Fibroblast of lung (primary cell): ENCODE results near the gene GRB10. TPM values are rescaled to one million over a fixed set of nuclear protein-coding genes. Genes with fewer than 3 reads are reported as not detected.
"Not testable (repeated sequence)": the region's sequence is repeated elsewhere in the genome, so short reads cannot be mapped to it uniquely, and the experiment has no call there.

Experiments used
- DNase-seq, 2 donors: peaks; one replicate each; pipeline versions ENCODE4 v3.0.0 to v3.0.0-alpha.2; 2010; ENCODE audit warnings: low read depth in 2 of 2
- H2AFZ ChIP-seq: 2 replicates; pipeline ENCODE4 v1.5.1; 2012; ENCODE audit warnings: low read length, control low read depth, inconsistent platforms
- H3K27ac ChIP-seq: 2 replicates; pipeline ENCODE4 v1.5.1; 2011; ENCODE audit warnings: low read length, control low read depth; ENCODE audit not compliant: insufficient read depth
- H3K27me3 ChIP-seq: 2 replicates; pipeline ENCODE4 v1.5.1; 2011; ENCODE audit warnings: mild to moderate bottlenecking, low read length; ENCODE audit not compliant: control insufficient read depth, insufficient read depth
- H3K36me3 ChIP-seq: 2 replicates; pipeline ENCODE4 v1.5.1; 2011; ENCODE audit warnings: low read length; ENCODE audit not compliant: control insufficient read depth, insufficient read depth
- H3K4me1 ChIP-seq: 2 replicates; pipeline ENCODE4 v1.5.1; 2011; ENCODE audit warnings: low read length; ENCODE audit not compliant: control insufficient read depth, insufficient read depth; ENCODE audit errors: extremely low read depth
- H3K4me2 ChIP-seq: 2 replicates; pipeline ENCODE4 v1.5.1; 2011; ENCODE audit warnings: low read length, control low read depth; ENCODE audit not compliant: insufficient read depth; ENCODE audit errors: extremely low read depth
- H3K4me3 ChIP-seq, 4 experiments: fragments of 200-600 bp in 1 of 4; sonication (generic) in 1 of 4; replicated peaks in 1 of 4; 2 replicates each; pipeline ENCODE4 v1.5.1; 2011 to 2016; ENCODE audit warnings: low read length in 4 of 4, low read depth in 3 of 4, mild to moderate bottlenecking in 3 of 4, control low read depth in 2 of 4, inconsistent platforms in 1 of 4, mixed read lengths in 1 of 4; ENCODE audit not compliant: insufficient read depth in 1 of 4; ENCODE audit errors: control extremely low read depth in 1 of 4
- H3K79me2 ChIP-seq: 2 replicates; pipeline ENCODE4 v1.5.1; 2012; ENCODE audit warnings: mild to moderate bottlenecking, low read length, inconsistent platforms; ENCODE audit not compliant: control insufficient read depth, insufficient read depth
- H3K9ac ChIP-seq: 2 replicates; pipeline ENCODE4 v1.5.1; 2011; ENCODE audit warnings: mild to moderate bottlenecking, low read length, control low read depth; ENCODE audit not compliant: insufficient read depth
- H3K9me3 ChIP-seq: 2 replicates; pipeline ENCODE4 v1.5.1; 2012; ENCODE audit warnings: low read depth, low read length; ENCODE audit not compliant: control insufficient read depth, insufficient read depth
- H4K20me1 ChIP-seq: 2 replicates; pipeline ENCODE4 v1.5.1; 2011; ENCODE audit warnings: low read length; ENCODE audit not compliant: control insufficient read depth, insufficient read depth; ENCODE audit errors: extremely low read depth
- EZH2 ChIP-seq: IDR thresholded peaks from 2 replicates; pipeline ENCODE4 v1.5.1; 2012; ENCODE audit warnings: low read length, control low read depth, mild to moderate bottlenecking; ENCODE audit errors: missing control alignments
- polyA plus RNA-seq, 2 donors: library from polyadenylated mRNA; depleted of rRNA in 1 of 2; stranded (reverse) in 1 of 2; unstranded in 1 of 2; fragments of >200 nt; gene quantifications; 2 replicates each; pipeline ENCODE4 v1.2.1, GENCODE V29; 2011 to 2012; ENCODE audit warnings: missing spikeins in 1 of 2
- total RNA-seq: library from RNA; depleted of rRNA; stranded (reverse); fragments of >200 nt; gene quantifications from 2 replicates; pipeline ENCODE4 v1.2.1, GENCODE V29; 2014
- TF ChIP-seq, protein P1 (sequence below), 2 donors: IDR thresholded peaks in 1 of 2; conservative IDR thresholded peaks in 1 of 2; 1 replicate in 1 of 2; 2 replicates in 1 of 2; pipeline ENCODE4 v1.5.1; 2011 to 2012; ENCODE audit warnings: low read length in 2 of 2, control low read depth in 1 of 2, inconsistent platforms in 1 of 2, low read depth in 1 of 2, mild to moderate bottlenecking in 1 of 2

The GRB10 gene
- total and polyA plus RNA-seq, 2 donors (not counting 1 experiment from before 2014, with no cell fraction given), result 11.1 to 64.1 TPM

DNA sequence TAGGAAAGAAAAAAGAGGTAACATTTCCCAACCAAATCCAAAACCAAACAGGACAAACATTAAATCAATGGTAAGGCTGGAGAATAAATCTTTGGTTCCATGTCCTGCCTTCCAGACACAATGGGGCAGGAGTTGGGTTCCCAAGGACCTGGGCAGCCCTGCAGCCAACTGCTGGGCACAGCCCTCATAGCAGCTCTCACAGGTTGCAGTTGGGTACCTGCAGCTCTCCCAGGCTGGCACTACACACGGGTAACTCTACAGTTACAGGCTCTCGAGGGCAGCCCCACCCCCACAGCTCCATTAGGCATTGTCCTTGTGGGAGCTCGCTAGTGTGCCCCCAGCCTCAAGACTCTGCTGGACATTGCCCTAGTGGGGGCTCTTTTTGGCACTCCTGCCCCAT is 7.5 kb downstream of the GRB10 start:
- Histone ChIP-seq H4K20me1 (no peaks in the 10 kb centered on the region), H3K4me2 (no peak overlapping the region), H3K4me3 (no peak overlapping the region), H2AFZ (no peak overlapping the region), H3K36me3 (no peaks in the 10 kb centered on the region), H3K27ac (no peak overlapping the region), H3K4me1 (no peaks in the 10 kb centered on the region), H3K79me2 (peaks cover 17% of the 10 kb centered on the region), H3K9me3 (no peaks in the 10 kb centered on the region), H3K9ac (no peak overlapping the region), H3K27me3 (no peaks in the 10 kb centered on the region)
- DNase-seq, result no peak
- no peak for TF ChIP-seq EZH2
- TF ChIP-seq, protein P1, sequence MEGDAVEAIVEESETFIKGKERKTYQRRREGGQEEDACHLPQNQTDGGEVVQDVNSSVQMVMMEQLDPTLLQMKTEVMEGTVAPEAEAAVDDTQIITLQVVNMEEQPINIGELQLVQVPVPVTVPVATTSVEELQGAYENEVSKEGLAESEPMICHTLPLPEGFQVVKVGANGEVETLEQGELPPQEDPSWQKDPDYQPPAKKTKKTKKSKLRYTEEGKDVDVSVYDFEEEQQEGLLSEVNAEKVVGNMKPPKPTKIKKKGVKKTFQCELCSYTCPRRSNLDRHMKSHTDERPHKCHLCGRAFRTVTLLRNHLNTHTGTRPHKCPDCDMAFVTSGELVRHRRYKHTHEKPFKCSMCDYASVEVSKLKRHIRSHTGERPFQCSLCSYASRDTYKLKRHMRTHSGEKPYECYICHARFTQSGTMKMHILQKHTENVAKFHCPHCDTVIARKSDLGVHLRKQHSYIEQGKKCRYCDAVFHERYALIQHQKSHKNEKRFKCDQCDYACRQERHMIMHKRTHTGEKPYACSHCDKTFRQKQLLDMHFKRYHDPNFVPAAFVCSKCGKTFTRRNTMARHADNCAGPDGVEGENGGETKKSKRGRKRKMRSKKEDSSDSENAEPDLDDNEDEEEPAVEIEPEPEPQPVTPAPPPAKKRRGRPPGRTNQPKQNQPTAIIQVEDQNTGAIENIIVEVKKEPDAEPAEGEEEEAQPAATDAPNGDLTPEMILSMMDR (conservative IDR thresholded peaks at IDR 0.05 in 1 of 2, IDR thresholded peaks at IDR 0.05 in 1 of 2; ENCODE audit: low read depth in 1 of 2, low read length in 2 of 2), result no peak

DNA sequence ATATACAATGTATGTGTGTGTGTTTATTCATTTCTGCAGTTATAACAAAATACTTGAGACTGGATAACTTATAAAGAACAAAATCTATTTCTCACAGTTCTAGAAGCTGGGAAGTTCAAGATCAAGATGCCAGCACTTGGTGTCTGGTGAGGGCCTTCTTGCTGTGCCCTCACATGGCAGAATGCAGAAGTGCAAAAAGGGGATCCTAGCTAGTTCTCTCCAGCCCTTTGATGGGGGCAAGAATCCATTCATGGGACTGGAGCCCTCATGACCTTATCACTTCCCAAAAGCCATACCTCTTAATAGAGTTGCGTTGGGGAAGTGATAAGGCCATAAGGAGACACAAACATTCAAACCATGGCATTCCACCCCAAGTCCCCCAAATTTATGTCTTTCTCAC is 8.4 kb downstream of the GRB10 start:
- H3K79me2 ChIP-seq, result peaks cover 14% of the 10 kb centered on the region

DNA sequence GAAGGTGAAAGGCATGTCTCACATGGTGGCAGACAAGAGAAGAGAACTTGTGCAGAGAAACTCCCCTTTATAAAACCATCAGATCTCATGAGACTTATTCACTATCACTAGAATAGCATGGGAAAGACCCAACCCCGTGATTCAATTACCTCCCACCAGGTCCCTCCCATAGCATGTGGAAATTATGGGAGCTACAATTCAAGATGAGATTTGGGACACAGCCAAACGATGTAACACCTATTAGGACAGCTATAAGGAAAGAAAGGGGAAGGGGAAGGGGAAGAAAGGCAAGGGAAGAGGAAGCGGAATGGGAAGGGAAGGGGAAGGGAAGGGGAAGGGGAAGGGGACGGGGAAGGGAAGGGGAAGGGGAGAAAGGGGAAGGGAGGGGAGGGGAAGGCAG is 9.6 kb downstream of the GRB10 start:
- not testable (repeated sequence) for H3K27ac ChIP-seq, H4K20me1 ChIP-seq, H3K4me2 ChIP-seq, H3K9ac ChIP-seq, H3K9me3 ChIP-seq, H3K27me3 ChIP-seq, H2AFZ ChIP-seq, DNase-seq, H3K4me3 ChIP-seq, H3K4me1 ChIP-seq, H3K79me2 ChIP-seq, H3K36me3 ChIP-seq

More for the DNA sequence above, 8.4 kb downstream of the GRB10 start:
- TF ChIP-seq EZH2, result no peak
- TF ChIP-seq, protein P1 (conservative IDR thresholded peaks at IDR 0.05 in 1 of 2, IDR thresholded peaks at IDR 0.05 in 1 of 2; ENCODE audit: low read depth in 1 of 2, low read length in 2 of 2), result no peak
- Histone ChIP-seq H4K20me1 (no peaks in the 10 kb centered on the region), H3K27me3 (no peaks in the 10 kb centered on the region), H3K9me3 (no peaks in the 10 kb centered on the region), H3K4me2 (no peak overlapping the region), H3K4me1 (no peaks in the 10 kb centered on the region), H3K36me3 (no peaks in the 10 kb centered on the region), H2AFZ (no peak overlapping the region), H3K9ac (no peak overlapping the region), H3K4me3 (no peak overlapping the region), H3K27ac (no peak overlapping the region)
- no peak for DNase-seq
